ENCODE results near the gene VPS45.
"Not testable (repeated sequence)": the region's sequence is repeated elsewhere in the genome, so short reads cannot be mapped to it uniquely, and the experiment has no call there.

The VPS45 gene

DNA sequence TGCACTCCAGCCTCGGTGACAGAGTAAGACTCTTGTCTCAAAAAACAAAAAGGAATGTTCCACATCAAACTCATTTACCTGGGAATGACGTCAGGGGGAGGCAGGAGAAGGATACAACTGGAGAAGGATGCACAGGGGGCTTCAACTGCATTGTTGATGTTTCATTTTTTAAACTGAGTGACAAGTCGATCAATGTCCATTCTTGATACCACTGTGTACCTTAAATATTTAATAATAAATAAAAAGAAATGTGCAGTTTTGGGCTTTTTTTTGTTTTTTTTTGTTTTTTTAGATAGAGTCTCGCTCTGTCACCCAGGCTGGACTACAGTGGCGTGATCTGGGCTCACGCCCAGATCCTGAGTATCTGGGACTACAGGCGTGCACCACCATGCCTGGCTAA, 117.9 kb downstream of the VPS45 start:
- DNase-seq (ENCODE audit: low read depth in 2 of 2, low spot score in 1 of 2), result no peak

DNA sequence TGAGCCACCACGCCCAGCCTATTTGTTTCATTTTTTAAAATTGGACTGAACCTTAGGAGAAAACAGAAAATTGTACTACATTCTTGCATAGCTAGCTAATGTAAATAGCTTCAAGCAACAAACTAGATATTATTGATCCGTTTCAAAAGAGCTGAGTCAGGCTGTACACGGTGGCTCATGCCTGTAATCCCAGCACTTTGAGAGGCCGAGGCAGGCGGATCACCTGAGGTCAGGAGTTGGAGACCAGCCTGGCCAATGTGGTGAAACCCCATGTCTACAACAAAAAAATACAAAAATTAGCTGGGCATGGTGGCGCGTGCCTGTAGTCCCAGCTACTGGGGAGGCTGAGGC, 118.8 kb downstream of the VPS45 start:
- DNase-seq (ENCODE audit: low read depth in 2 of 2, low spot score in 1 of 2), result not testable (repeated sequence)

- no peak for DNase-seq (ENCODE audit: low read depth in 2 of 2, low spot score in 1 of 2)
These were observed 119.4 kb downstream of the VPS45 start for GRCh38 chr1:150186789-150187559.

GRCh38 chr1:150187560-150187931, 120.0 kb downstream of the VPS45 start:
- no peak for DNase-seq (ENCODE audit: low read depth in 2 of 2, low spot score in 1 of 2)

- DNase-seq (ENCODE audit: low read depth in 2 of 2, low spot score in 1 of 2), result no peak
These were observed 124.4 kb downstream of the VPS45 start for GRCh38 chr1:150192012-150192411.

- DNase-seq (ENCODE audit: low read depth in 2 of 2, low spot score in 1 of 2), result no peak
These were observed 126.9 kb downstream of the VPS45 start for GRCh38 chr1:150194381-150195031.

Measured in stimulated activated CD8-positive, alpha-beta memory T cell treated with anti-CD3 and anti-CD28 coated beads, Interleukin-4, amount 100 ng/mL, for 4 hours (primary cell).